ENCODE measurements around the gene RLF.

- no peak for TF ChIP-seq CTCF (conservative IDR thresholded peaks at IDR 0.05 in 1 of 2, IDR thresholded peaks at IDR 0.05 in 1 of 2; ENCODE audit: low read depth in 1 of 2, low read length in 2 of 2)
- no peak for TF ChIP-seq EZH2 (IDR thresholded peaks at IDR 0.05; ENCODE audit: low read length, missing control alignments)
These were observed 23.0 kb downstream of the RLF start for GRCh38 chr1:40184193-40184592.

Measured in fibroblast of lung (primary cell).